HG02973 (cell line): ENCODE data around the gene GNS.
"Not testable (repeated sequence)": the region's sequence is repeated elsewhere in the genome, so short reads cannot be mapped to it uniquely, and the experiment has no call there.

Experiments used
- ATAC-seq: cut with Tn5 transposase; IDR thresholded peaks from one replicate; pipeline ENCODE4 v1.9.1; 2021; ENCODE audit warnings: moderate library complexity; ENCODE audit not compliant: unreplicated experiment

Gene GNS

DNA sequence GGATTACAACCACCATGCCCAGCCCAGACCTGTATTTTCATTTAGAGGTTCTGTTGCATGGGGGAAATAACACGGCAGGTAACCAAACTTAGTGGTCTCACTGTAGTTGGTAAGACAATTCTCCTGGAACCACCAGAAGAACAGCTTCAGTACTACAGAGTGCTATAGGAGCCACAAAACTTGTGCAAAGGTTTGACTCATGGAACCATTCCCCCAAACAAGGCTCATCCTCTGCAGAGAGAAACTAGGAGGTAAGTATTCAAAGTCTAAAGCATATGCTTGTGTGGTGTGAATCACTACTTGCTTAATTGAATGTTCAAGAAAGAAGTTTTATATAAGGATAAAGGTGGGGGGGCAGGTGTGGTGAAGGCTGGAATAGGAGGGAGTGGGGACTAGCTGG lies 58.7 kb downstream of the GNS start:
- ATAC-seq, result no peak

DNA sequence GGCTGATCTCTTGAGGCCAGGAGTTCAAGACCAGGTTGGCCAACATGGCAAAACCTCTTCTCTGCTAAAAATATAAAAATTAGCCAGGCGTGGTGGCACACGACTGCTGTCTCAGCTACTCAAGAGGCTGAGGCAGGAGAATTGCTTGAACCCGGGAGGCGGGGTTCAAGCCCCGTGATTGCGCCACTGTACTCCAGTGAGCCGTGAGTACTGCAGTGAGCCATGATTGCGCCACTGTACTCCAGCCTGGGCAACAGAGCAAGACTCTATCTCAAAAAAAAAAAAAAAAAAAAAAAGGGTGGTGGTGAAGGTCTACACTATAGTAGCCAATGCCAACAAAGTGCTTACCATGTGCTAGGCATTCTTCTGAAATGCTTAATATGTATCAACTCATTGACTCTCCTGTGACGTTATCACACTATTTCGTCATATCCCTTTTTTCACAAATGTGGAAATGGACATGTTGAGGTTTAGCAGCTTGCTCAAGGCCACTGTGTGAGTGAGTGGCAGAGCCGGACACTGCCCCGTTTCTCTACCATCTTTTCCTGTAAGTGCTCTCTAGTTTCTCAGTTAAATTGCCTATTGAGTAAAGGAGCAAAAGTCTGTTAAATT lies 59.6 kb downstream of the GNS start:
- no peak for ATAC-seq

DNA sequence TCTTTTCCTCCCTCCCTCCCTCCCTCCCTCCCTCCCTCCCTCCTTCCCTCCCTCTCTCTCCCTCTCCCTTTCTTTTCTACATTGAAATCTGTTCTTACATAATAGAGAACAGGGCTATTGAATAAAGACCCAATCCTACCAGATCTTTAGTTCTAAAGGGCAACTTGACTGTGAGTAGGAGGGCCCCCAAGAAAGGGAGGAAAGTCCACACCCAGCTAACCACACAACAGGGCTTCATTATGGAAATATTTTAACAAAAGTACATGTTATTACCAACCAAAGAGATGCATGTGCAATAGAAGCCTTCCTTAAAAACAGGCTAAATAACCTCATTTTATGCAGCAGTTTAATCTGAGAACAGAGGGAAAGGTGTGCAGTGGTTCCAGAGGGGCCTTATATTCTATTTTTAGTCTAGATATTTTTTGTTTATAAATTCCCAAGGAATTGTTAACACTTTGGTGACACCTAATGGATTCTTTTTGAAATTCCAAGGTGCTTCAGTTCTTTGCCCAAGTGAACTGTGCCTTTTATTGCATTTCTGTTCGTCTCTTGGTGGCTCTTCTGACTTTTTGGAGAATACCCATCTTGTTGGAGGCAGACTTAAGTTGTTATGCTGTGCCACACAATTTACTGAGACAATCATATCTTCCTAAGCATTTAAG lies 63.0 kb downstream of the GNS start:
- ATAC-seq, result no peak

DNA sequence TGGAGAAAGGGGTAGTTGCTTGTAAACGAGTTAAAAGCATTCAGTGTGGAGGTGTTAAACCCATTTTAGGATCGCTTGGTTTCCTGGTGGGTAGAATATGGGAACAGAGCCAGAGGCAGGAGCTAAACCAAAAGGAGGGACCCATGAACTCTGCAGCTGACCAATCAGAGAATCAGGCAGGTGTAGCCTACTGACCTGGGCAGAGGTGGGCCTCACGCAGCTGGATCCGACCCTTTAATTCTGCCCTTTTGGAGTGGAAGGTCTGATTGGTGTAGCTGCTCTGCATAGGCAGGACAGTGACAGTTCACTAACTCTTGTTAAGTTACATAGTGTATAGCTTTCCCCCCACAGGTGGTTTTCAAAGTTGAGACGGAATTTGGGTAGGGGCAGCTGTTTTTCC lies 63.7 kb downstream of the GNS start:
- no peak for ATAC-seq

DNA sequence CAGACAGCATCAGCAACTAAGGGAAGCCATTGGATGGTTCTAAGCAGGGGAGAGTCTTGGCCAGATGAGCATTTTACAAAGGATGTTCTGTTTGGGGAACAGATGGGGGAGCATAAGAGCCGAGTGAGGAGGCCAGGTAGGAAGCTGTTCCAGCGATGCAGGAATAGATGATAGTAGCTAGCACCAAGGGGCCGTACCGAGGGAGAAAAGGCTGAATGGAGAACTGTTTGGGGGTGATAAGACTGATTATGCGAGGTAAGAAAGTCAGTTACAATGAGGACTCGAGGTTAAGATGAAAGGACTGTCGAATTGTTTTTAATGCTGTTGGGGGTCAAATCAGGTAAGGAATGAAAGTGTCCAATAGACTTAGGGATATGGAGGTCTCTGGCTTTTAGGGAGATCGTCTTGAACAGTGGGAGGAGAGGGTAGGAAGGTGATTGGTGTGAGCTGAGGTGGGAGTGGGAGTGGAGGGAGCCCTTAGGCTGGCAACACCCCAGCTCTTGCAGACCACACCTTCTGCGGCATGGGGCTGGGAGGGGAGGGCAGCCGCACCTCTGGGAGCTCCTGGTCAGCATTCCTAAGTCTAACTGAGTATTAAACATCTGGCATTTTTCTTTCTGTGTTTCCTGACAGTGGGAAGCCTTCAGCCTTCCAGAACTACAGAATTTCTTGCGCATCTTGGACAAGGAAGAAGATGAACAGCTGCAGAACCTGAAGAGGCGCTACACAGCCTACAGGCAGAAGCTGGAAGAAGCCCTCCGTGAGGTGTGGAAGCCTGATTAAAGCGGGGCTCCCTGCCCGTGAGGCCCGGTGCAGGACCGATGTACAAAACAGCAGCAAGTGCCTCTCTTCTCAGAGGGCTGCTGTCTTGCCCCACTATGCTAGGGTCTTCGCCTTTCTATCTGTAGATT lies 64.8 kb downstream of the GNS start:
- ATAC-seq, result no peak

DNA sequence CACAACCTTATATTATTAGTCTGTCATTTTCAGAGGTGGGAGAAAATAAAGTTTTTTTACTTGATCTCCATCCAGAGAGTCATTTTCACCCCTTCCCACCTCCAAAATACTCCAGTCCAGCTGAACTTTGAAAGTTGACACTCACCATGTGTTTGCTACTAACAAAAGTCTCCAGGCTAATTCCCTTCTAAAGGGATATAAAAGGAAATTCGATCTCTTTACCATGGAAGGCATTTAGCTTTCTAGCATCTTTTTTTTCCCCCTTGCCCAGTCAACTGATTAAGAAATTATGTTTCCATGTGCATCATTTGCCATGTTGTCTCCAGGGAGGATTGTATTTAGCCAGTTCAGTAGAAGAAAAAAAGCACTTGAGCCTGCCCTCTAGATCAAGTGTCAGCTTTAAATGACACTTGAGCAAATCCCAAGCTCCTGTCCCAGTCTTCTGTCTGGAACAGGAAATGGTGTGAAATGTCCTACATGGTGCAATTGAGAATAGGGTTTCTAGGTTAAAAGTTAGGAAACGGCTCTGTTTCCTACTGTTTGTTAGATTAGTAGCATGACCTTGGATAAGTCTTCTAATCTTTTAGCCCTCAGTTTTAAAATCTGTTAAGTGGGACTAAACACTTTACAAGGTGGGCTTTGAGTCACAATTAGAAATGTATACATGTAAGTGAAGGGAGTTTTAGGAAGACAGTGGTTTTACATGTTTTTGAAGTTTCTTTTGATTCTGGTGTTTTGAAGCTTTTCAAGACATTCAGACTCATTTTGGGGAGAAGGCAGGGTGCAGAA lies 67.2 kb downstream of the GNS start:
- no peak for ATAC-seq

DNA sequence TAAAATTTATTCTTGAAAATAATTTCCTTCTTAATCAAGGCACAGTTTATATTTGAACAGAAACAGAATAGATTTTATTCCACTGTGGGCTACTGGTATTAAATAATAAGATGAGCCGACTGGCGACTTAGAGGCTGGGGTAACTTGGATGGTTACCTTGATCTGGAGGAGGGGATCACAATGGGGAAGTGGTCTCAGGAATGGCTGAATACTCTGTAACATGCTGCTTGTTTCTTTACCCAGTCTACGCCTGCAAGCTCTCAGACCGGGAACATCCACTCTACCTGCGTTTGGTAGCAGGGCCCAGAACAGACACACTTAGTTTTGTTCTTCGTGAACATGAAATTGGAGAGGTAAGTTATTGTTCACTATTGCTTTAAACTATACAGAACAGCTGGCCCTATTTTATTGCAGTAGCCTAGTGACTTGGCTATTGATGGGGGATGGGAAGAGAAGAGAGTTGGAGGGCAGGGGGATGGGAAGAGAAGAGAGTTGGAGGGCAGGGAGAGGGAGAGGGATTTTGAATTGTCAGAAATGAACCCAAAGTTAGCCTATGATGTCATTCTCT lies 67.9 kb downstream of the GNS start:
- ATAC-seq, result no peak

DNA sequence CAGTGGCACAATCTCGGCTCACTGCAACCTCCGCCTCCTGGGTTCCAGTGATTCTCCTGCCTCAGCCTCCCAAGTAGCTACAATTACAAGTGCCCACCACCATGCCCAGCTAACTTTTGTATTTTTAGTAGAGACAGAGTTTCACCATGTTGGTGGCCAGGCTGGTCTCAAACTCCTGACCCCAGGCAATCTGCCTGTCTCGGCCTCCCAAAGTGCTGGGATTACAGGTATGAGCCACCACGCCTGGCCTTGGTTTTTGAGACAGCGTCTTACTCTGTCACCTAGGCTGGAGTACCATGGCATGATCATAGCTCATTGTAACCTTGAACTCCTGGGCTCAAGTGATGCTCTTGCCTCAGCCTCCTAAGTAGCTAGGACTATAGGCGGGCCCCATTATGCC lies 69.0 kb downstream of the GNS start:
- ATAC-seq, result not testable (repeated sequence)

DNA sequence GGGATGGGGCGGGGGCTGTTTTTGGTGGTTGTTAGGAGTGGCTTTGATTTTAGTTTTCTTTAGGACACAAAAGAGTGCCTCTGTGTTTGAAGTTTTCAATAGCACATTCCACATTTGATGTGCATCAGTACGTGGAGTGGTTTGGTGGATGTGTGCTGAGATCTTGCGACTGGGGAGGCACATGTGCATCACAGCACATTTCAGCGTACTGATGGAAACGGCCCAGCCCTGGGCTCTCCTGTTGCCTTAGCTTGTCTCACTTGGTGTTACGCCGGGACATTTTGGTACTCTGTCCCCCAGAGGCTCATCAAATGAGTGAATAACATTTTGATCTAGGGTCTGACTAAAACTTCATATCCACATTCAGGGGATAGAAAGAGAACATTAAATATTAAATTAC lies 70.5 kb downstream of the GNS start:
- ATAC-seq, result no peak

DNA sequence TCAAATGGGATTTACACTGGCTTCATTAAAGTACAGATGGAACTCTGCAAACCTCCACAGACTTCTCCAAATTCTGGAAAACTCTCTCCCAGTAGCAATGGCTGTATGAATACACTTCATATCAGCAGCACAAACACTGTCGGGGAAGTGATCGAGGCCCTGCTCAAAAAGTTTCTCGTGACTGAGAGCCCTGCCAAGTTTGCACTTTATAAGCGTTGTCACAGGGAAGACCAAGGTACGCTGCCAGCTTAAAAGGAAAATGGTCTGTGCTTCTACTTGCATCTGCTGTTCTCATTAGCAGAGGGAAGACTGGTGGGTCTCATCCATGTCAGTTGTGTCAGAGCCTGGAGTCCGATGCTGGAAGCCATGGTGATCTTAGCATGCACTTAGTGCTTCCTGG lies 71.0 kb downstream of the GNS start:
- no peak for ATAC-seq

DNA sequence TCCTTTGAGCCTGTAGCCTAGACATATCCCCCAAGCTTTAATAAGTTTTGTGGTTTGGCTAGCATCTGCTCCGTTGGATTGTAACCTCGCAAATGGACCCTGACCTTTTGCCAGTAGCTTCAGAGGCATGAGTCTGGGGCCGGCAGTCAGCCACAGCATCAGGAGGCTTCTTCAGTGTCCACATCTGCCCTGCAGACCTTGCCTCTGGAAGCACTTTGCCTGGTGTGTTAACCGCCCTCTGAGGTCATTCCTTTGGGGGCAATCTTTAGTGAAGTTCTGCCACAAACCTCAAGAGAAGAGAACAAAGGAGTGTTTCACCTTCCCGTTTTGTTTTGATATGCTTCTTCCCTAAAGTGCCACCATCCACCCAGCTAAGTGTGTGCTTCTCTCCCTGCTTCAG lies 71.4 kb downstream of the GNS start:
- ATAC-seq, result no peak

DNA sequence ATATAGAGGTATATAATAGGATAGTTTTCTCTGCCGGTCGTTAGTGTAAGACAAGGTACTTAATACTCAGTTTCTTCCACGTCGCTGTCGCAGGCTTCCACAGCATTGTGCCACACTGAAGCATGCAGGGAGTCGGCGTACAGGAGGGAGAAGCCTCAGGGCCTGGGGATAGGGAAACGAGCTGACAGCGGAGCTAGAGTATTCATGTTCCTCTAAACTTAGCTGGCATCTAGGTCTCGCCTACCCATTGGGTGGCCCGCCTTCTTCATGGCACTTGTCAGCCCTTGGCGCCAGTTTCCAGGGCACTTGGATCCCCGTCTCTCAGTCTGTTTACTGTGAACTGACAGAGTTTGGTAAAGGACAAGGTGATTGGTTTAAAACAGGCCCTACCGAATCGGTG lies 73.6 kb downstream of the GNS start:
- ATAC-seq, result no peak

DNA sequence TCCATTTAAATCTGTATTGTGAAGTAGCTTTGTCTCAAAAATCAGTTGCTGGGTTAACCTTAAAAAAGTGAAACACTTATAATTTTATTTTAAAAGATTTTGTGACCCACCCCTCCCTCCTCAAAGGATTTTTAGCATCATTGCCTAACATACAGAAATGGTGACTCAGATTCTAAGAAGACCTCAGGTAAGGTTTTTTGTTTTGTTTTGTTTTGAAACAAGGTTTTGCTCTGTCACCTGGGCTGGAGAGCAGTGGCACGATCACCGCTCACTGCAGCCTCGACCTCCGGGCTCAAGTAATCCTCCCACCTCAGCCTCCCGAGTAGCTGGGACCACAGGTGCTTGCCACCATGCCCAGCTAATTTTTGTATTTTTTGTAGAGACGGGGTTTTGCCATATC lies 74.2 kb downstream of the GNS start:
- no peak for ATAC-seq

DNA sequence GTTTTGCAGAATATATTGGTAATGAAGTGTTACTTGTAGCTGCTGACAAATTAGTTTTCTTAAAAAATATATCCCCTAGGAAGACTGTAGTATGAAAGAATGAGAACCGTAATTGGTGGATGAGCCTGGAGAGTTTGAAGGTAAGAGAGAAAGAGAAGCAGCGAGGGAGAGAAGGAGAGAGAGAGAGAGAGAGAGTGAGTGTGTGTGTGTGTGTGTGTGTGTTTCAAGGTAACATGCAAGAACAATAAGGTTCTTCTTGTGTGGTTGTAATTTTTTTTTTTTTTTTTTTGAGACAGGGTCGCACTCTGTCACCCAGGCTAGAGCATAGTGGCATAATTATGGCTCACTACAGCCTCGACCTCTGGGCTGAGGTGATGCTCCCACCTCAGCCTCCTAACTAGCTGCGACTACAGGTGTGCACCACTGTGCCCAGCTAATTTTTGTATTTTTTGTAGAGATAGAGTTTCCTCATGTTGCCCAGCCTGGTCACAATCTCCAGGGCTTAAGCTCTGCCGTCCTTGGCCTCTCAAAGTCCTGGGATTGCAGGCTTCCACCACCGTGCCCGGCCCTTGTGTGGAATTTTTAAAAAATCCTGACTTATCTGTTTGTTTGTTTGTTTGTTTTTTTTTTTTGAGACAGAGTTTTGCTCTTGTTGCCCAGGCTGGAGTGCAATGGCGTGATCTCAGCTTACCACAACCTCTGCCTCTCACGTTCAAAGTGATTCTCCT lies 75.2 kb downstream of the GNS start:
- no peak for ATAC-seq

DNA sequence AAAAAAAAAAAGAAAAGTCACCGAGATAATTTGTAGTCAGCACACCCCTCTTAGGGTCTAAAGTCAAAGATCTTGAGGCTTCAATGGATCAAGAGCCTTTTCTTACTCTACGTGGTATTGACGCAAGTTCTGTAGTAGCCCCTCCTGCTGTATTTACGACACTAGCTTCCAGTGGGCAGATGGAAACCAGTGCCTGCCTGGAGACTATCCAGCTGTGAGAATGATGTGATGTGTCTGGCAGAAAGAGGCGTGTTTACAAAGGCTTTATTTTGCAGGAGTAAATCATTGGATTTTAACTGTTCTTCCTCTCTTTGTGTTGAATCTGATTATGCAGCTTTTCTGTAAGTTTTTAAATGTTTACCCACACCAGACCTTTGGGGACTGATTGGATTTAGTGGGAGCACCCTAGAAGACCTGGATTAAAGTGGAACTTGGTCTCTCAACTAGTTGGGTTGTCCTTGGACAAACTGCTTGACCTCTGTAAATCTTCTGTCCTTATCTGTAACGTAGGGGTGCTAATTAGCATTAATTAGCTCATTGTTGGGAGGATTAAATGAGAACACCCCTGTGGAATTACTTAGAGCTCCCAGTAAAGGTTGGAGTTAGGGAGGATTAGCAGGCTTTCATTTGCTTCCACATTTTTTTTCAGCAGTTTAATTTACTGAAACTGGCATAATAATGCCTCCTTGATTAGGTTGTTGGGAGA lies 76.5 kb downstream of the GNS start:
- ATAC-seq, result no peak

DNA sequence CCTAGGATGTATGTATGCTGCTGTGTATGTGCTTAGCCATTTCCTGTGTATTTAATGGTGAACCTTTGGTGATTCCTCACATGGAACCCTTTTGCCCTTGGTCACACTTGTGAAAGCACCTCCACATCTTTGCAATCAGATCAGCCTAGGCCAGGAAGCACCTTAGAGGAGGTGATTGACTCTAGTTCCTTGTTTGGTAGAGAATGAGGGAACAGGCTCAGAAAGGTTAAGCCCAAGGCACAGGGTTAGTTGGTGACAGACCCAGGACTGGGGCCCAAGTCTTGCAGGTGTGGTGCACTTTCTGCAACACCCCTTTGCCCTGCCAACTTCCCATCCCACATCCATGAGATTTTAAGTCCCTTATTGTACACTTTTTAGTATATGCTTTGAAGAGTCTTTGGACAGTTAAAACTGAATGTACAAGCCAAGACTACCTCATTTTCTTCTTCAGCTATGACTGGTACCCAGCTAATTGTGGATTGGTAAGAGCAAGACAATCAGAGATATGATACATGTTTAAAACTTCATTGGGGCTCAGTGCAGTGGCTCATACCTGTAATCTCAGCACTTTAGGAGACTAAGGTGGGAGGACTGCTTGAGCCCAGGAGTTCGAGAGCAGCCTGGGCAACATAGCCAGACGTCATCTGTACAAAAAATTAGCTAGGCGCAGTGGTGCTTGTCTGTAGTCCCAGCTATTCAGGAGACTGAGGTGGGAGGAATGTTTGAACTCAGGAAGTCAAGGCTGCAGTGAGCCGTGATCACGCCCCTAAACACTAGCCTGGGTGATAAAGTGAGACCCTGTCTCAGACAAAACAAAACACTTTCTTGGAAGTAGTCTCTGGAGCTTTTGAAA lies 77.8 kb downstream of the GNS start:
- peak; percentile 55 for ATAC-seq

DNA sequence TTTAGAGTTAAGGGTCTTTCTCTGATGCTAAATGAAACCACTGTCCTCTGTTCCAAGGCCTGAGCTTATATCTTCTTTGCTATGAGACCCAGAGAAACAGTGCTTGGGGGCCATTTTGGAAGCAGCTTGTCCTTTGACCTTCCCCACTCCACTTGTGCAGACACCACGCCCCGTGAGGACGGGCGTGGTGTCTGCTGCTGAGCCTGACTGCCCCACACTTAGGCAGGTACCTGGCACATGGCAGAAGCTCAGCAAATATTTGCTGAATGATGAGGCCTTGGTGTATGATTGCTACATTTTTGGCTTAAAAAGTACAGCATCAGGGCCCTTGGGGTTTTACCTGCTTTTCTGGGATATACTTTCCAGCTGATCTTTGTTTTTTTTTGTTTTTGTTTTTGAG lies 79.0 kb downstream of the GNS start:
- ATAC-seq, result no peak

DNA sequence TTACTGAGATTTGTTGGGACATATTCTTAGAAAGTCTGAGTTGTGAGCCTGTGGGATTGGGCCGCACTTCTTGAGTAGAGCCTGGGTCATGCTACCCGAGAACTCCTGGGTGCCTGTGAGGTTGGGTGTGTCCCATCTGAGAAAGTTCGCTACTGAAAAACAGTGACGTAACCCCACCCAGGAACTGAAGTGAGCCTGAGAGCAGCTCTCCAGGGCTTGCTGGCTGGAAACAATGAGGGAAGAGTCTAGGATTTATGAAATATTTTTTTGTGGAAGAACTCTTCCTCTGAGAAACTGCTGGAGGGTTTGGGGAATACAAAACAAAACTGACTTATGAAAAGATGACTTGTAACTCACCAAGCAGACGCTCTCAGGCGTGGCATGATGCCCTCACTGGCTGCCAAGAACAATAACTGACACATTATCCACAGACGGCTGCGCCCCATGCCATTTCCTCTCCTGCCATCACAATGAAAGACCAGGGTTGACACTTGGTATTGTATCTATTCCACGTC lies 79.7 kb downstream of the GNS start:
- ATAC-seq, result peak; percentile 36

DNA sequence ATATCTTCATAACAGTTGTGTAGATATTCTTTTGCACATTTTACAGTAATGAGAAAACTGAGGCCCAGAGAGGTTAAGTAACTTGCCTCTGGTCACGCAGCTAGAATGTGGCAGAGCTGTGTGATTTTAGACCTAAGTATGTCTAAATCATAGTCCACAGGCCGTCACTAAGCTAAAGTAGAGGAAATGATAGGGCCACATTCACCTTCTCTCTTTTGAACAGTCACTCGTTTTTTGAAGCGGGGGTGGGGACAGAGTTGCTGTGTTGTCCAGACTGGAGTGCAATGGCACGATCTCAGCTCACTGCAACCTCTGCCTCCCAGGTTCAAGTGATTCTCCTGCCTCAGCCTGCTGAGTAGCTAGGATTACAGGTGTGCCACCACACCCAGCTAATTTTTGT lies 80.4 kb downstream of the GNS start:
- ATAC-seq, result no peak
